GM11168 (cell line): Measurements from ENCODE around the gene GRWD1.

ENCODE experiments used
- in situ Hi-C: fragments of 300-500 bp; cut with MboI; formaldehyde crosslinking; loops from one replicate; pipeline ENCODE4 v1.12.0; 2022; ENCODE audit warnings: low sequenced_read_pairs; ENCODE audit not compliant: unreplicated experiment

Gene GRWD1

GRCh38 chr19:48445606-48446481 lies at the start of gene GRWD1:
GRWD1 (plus strand) TSS chr19:48445983; CDS start chr19:48446006, 23 bp downstream.
- in situ Hi-C loops = no loop called here

- in situ Hi-C loops = no loop called here
Observed at GRCh38 chr19:48396016-48396823, 49.6 kb upstream of the GRWD1 start.

GRCh38 chr19:48396824-48397176 lies 49.0 kb upstream of the GRWD1 start:
- in situ Hi-C loops = no loop called here

GRCh38 chr19:48397263-48398101 lies 48.3 kb upstream of the GRWD1 start:
- in situ Hi-C loops = no loop called here

GRCh38 chr19:48398102-48398374 lies 47.7 kb upstream of the GRWD1 start:
- in situ Hi-C loops = no loop called here

GRCh38 chr19:48398375-48399235 lies 47.2 kb upstream of the GRWD1 start:
- in situ Hi-C loops = no loop called here

GRCh38 chr19:48400018-48400742 lies 45.6 kb upstream of the GRWD1 start:
- in situ Hi-C loops = no loop called here

GRCh38 chr19:48401287-48401686 lies 44.5 kb upstream of the GRWD1 start:
- in situ Hi-C loops = no loop called here

- in situ Hi-C loops = no loop called here
Observed at GRCh38 chr19:48403606-48404005, 42.2 kb upstream of the GRWD1 start.

- in situ Hi-C loops = no loop called here
Observed at GRCh38 chr19:48405010-48405659, 40.6 kb upstream of the GRWD1 start.

- in situ Hi-C loops = no loop called here
Observed at GRCh38 chr19:48405850-48406249, 39.9 kb upstream of the GRWD1 start.

GRCh38 chr19:48413879-48414587 lies 31.8 kb upstream of the GRWD1 start:
- in situ Hi-C loops = no loop called here

GRCh38 chr19:48415395-48415794 lies 30.4 kb upstream of the GRWD1 start:
- in situ Hi-C loops = no loop called here

- in situ Hi-C loops = no loop called here
Observed at GRCh38 chr19:48415806-48416221, 30.0 kb upstream of the GRWD1 start.

- in situ Hi-C loops = no loop called here
Observed at GRCh38 chr19:48417421-48417820, 28.4 kb upstream of the GRWD1 start.

- in situ Hi-C loops = no loop called here
Observed at GRCh38 chr19:48418317-48419064, 27.3 kb upstream of the GRWD1 start.

- in situ Hi-C loops = no loop called here
Observed at GRCh38 chr19:48419158-48419920, 26.4 kb upstream of the GRWD1 start.
